Peyer's patch (tissue), 4 donors: ENCODE measurements around the gene TOPBP1.

Experiments
- CTCF ChIP-seq, 6 experiments: fragments of 450-650 bp in 4 of 6; fragments of 200-600 bp in 2 of 6; sonication (generic) in 1 of 6; IDR thresholded peaks; one replicate each; pipeline ENCODE4 v1.5.1; 2017 to 2019; ENCODE audit warnings: antibody characterized with exemption in 6 of 6, mild to moderate bottlenecking in 3 of 6, moderate library complexity in 1 of 6
- POLR2A ChIP-seq, 2 donors: fragments of 450-650 bp; IDR thresholded peaks; one replicate each; pipeline ENCODE4 v1.5.1; 2017; ENCODE audit warnings: antibody characterized with exemption in 2 of 2, mild to moderate bottlenecking in 2 of 2, moderate library complexity in 2 of 2

- no peak for TF ChIP-seq CTCF (IDR thresholded peaks at IDR 0.05)
- no peak for TF ChIP-seq POLR2A (IDR thresholded peaks at IDR 0.05)
Observed at GRCh38 chr3:133641254-133641653, 20.5 kb downstream of the TOPBP1 start.
